Peyer's patch (tissue), 4 donors: ENCODE results near the gene ESR2. TPM values are rescaled to one million over a fixed set of nuclear protein-coding genes. Genes with fewer than 3 reads are reported as not detected.

Experiments
- DNase-seq, 3 donors: peaks; one replicate each; pipeline ENCODE4 v3.0.0-alpha.2; 2017 to 2019
- H3K27ac ChIP-seq, 4 donors: fragments of 200-600 bp; sonication (generic); one replicate each; pipeline ENCODE4 v1.5.1; 2016 to 2019
- H3K27me3 ChIP-seq, 2 donors: fragments of 200-600 bp; sonication (generic); one replicate each; pipeline ENCODE4 v1.5.1; 2019
- H3K36me3 ChIP-seq, 3 donors: fragments of 200-600 bp; sonication (generic); one replicate each; pipeline ENCODE4 v1.5.1; 2016 to 2019
- H3K4me1 ChIP-seq, 4 donors: fragments of 200-600 bp; sonication (generic); one replicate each; pipeline ENCODE4 v1.5.1; 2016 to 2019
- H3K4me3 ChIP-seq, 4 donors: fragments of 200-600 bp; sonication (generic); 1 replicate in 3 of 4; 2 replicates in 1 of 4; pipeline ENCODE4 v1.5.1; 2016 to 2019; ENCODE audit warnings: mild to moderate bottlenecking in 1 of 4
- H3K9me3 ChIP-seq, 4 donors: fragments of 200-600 bp; sonication (generic); one replicate each; pipeline ENCODE4 v1.5.1; 2016 to 2019; ENCODE audit warnings: mild to moderate bottlenecking in 1 of 4
- CTCF ChIP-seq, 6 experiments: fragments of 450-650 bp in 4 of 6; fragments of 200-600 bp in 2 of 6; sonication (generic) in 1 of 6; IDR thresholded peaks; one replicate each; pipeline ENCODE4 v1.5.1; 2017 to 2019; ENCODE audit warnings: antibody characterized with exemption in 6 of 6, mild to moderate bottlenecking in 3 of 6, moderate library complexity in 1 of 6
- POLR2A ChIP-seq, 2 donors: fragments of 450-650 bp; IDR thresholded peaks; one replicate each; pipeline ENCODE4 v1.5.1; 2017; ENCODE audit warnings: antibody characterized with exemption in 2 of 2, mild to moderate bottlenecking in 2 of 2, moderate library complexity in 2 of 2
- total RNA-seq, 4 donors: library from RNA; depleted of rRNA; stranded (reverse); fragments of >200 nt; gene quantifications; one replicate each; pipeline ENCODE4 v1.1.0, GENCODE V29; 2016

Gene ESR2
- total RNA-seq, 4 donors from 2014 or later = 0.66 to 6.6 (median 1.1) TPM; not detected in 1

DNA sequence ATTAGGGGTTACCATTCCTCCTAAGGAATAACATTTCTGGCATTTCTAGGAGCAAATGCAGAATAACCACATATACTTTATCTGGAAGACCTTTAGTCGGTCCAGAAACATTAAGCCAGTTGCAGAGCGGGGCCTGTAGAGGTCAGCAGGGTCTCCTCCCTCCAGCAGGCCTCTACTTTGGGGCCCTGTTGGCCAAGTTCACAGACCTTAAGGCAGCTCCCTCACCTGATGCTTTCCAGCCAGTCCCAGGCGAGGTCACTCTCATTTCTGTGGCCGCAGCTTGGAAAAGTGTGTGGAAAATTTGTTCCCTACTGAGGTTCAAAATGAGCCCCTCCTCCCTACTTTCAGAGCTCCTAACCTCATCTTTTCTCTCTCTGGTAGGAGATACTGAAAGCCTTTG, 74.1 kb downstream of the ESR2 start:
- peaks cover 0 to 100% (median 0%) of the 10 kb centered on the region in 3 donors for H3K36me3 ChIP-seq
- H3K27me3 ChIP-seq = no peaks in the 10 kb centered on the region
- no peaks in the 10 kb centered on the region for H3K9me3 ChIP-seq
- no peak overlapping the region for H3K4me3 ChIP-seq
- H3K4me1 ChIP-seq = peaks cover 0 to 12% (median 1%) of the 10 kb centered on the region in 4 donors
- peak in 1 of 3 donors; percentile 11 for DNase-seq
- TF ChIP-seq CTCF (IDR thresholded peaks at IDR 0.05) (no peak), POLR2A (IDR thresholded peaks at IDR 0.05) (no peak)
- no peak overlapping the region for H3K27ac ChIP-seq

DNA sequence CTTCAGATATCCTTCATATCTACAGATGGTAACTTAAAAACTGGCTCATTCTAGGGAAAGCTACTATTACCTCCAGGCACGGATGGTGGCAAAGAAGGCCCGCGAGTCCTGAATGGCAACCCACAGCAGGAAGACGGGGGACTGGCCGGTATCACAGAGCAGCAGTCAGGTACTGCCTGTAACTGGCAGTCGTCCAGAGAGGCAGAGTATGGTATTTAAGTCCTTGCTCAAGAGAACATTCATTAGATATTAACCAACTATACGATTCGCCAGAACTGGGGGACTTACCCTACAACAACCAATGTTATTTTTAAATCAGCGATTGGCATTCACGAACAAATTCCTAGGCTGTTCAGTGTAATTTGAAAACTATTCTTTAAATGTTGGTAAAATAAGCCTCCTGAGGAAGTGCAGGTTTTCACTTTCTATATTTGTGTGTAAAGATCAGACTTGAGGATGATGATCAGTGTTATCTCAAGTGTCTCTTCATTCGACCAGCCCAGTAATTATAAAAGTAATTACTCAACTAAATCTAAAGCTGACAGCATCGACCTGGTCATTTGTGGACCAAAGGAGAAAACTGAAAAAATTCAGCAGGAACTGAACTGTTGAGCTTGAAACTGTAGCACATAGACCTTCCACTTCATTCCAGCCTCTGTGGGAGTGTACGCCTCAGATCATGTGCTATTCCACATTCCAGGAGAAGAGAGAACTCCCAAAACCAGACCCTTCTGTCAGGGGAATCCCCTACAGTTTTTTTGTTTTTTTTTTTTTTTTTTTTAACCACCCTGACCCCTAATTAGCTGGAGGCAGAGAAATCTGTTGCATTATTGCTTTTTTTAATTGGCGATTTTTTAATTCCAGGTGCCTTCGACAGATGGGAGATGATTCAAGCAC, 75.6 kb downstream of the ESR2 start:
- H3K9me3 ChIP-seq = no peaks in the 10 kb centered on the region
- H3K36me3 ChIP-seq = peaks cover 0 to 97% (median 0%) of the 10 kb centered on the region in 3 donors
- peak in 1 of 3 donors; percentile 45 for DNase-seq
- H3K4me1 ChIP-seq = peaks cover 0 to 12% (median 1%) of the 10 kb centered on the region in 4 donors
- H3K27me3 ChIP-seq = no peaks in the 10 kb centered on the region
- no peak overlapping the region for H3K4me3 ChIP-seq
- H3K27ac ChIP-seq = no peak overlapping the region
- TF ChIP-seq CTCF (IDR thresholded peaks at IDR 0.05) (no peak), POLR2A (IDR thresholded peaks at IDR 0.05) (no peak)

GRCh38 chr14:64217834-64218233, 76.3 kb downstream of the ESR2 start:
- Histone ChIP-seq H3K27me3 (no peaks in the 10 kb centered on the region), H3K4me1 (peaks cover 0 to 12% (median 1%) of the 10 kb centered on the region in 4 donors), H3K4me3 (no peak overlapping the region), H3K36me3 (peaks cover 0 to 97% (median 0%) of the 10 kb centered on the region in 3 donors), H3K27ac (no peak overlapping the region), H3K9me3 (no peaks in the 10 kb centered on the region)
- DNase-seq = no peak
- no peak for TF ChIP-seq CTCF (IDR thresholded peaks at IDR 0.05)
- TF ChIP-seq POLR2A (IDR thresholded peaks at IDR 0.05) = no peak

GRCh38 chr14:64217308-64217707, 76.9 kb downstream of the ESR2 start:
- DNase-seq = peak in 2 of 3 donors; percentile 58 to 68
- peaks cover 0 to 12% (median 1%) of the 10 kb centered on the region in 4 donors for H3K4me1 ChIP-seq
- H3K27ac ChIP-seq = peak overlapping the region in 1 of 4 donors; percentile 19
- no peak for TF ChIP-seq POLR2A (IDR thresholded peaks at IDR 0.05)
- no peak for TF ChIP-seq CTCF (IDR thresholded peaks at IDR 0.05)
- H3K27me3 ChIP-seq = no peaks in the 10 kb centered on the region
- no peaks in the 10 kb centered on the region for H3K9me3 ChIP-seq
- H3K4me3 ChIP-seq = no peak overlapping the region
- H3K36me3 ChIP-seq = peaks cover 0 to 97% (median 0%) of the 10 kb centered on the region in 3 donors

GRCh38 chr14:64215978-64216377, 78.2 kb downstream of the ESR2 start:
- Histone ChIP-seq H3K4me3 (no peak overlapping the region), H3K27me3 (no peaks in the 10 kb centered on the region), H3K9me3 (no peaks in the 10 kb centered on the region), H3K4me1 (peaks cover 0 to 12% (median 1%) of the 10 kb centered on the region in 4 donors), H3K36me3 (peaks cover 0 to 96% (median 0%) of the 10 kb centered on the region in 3 donors), H3K27ac (no peak overlapping the region)
- DNase-seq = peak in 1 of 3 donors; percentile 30
- no peak for TF ChIP-seq CTCF (IDR thresholded peaks at IDR 0.05)
